Suppressor macrophage treated with lipopolysaccharide for 1 hour (primary cell): ENCODE measurements around the gene ARHGEF25.
"Not testable (repeated sequence)": the region's sequence is repeated elsewhere in the genome, so short reads cannot be mapped to it uniquely, and the experiment has no call there.

ENCODE experiments used
- DNase-seq, 3 donors: peaks; one replicate each; pipeline ENCODE4 v3.0.0-alpha.2; 2020 to 2022

ARHGEF25 gene

DNA sequence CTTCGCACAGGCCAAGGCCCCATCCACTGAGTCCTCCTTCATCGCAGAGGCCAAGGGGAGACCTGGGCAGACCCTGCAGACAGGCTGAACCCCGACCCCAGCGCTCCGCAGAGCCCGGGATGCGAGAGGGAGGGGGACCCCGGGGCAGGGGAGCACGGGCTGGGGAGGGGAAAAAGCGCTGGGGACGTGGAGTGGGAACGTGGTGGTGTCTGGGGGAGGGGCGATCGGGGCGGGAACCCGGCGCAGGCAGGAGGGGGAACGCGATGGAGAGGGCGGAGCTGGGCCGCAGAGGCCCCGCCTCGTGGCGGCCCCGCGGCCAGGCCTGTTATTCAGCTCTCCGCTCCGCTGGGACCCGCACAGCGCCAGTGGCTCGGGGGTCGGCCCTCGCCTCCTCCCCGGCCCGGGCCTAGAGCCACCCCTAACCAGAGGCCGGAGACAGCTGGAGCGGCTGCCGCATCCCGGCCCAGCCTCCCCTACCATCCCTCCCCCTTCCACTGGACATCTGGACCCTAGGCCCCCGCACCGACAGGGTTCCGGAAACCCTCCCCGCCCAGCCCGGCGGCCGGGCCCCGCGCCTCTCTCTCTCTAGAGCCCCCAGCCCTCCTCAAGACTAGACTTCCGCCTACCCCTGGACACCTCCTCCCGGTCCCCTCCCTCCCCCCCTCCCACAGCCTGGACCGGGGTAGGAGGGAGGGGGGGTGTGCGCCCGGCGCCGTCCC lies at the start of gene ARHGEF25:
TSS of gene ARHGEF25 (plus strand) at position 328 of the 719 bp plus-strand sequence. CDS start 460 bp downstream, outside the sequence.
- DNase-seq: peak in 1 of 3 donors; percentile 35

DNA sequence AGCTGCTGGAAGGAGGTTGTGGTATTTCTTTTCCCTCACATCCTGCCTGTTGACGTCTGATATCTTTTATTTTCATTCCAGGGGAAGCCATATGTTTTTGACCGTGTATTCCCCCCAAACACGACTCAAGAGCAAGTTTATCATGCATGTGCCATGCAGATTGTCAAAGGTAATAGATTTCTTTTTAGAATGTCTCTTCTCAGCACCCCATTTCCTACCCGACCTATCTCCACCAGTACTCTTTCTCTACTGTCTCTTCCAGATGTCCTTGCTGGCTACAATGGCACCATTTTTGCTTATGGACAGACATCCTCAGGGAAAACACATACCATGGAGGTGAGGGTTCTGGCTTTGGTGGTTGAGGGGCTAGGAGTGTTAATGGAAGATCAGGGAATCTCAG lies 47.9 kb upstream of the ARHGEF25 start:
- DNase-seq: no peak

DNA sequence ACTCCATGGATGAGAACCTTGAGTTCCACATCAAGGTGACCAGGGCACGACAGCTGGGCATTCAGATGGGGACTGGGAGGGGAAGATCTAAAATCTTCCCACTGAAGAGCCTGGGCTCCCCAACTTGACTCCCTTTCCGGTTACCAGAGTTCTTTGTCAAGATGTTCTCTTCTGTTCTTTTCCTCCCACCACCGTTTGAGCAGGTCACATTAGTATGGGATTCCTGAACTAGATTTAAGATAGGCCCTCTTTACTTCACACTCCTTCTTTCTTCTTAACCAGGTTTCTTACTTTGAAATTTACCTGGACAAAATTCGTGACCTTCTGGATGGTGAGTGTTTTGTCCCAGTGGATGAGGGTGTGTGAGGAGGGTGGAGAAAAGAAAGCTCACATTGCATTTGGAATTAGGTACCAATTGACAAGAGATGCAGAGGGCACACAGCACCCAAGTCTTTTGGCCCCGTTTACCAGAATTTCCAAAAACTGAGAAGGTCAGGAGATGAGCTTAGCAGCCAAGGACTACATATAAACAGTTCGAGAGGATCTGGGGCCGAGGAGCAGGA lies 47.0 kb upstream of the ARHGEF25 start:
- no peak for DNase-seq

DNA sequence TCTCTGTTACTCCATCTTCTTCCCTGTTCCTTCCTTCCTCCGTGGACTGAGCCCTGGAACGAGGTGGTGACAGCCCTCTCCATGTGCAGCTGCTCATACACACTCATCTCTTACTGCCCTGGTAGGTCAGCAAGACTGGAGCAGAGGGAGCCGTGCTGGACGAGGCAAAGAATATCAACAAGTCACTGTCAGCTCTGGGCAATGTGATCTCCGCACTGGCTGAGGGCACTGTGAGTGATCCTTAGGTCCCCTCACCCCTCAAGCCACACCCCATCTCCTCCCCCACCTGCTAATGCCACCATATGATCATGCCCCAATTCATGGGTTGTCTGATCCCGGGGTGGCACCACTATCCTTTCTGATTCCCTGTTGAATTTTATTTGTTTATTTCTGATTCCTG lies 42.4 kb upstream of the ARHGEF25 start:
- no peak for DNase-seq

DNA sequence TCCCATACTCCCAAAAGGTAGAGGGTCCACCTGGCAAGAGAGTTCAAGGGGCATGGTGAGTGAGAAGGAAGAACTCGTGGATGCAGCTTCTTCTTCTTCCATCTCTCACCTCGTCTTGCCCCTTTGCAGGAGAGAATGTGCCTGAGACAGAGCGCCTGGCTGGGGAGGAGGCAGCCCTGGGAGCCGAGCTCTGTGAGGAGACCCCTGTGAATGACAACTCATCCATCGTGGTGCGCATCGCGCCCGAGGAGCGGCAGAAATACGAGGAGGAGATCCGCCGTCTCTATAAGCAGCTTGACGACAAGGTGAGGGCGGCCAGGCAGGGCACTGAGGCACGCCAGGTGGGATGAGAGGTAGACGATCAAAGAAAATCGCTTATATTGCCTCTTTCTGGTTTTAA lies 41.4 kb upstream of the ARHGEF25 start:
- no peak for DNase-seq

DNA sequence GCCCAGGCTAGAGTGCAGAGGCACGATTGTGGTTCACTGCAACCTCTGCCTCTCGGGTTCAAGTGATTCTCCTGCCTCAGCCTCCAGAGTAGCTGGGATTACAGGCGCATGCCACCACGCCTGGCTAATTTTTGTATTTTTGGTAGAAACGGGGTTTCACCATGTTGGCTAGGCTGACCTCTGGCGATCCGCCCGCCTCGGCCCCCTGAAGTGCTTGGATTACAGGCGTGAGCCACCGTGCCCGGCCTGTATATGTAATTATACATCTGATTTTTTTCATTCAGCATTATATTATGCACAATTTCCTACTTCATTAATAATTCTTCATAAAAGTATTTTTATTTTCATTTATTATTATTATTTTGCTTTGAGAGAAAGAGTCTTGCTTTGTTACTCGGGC lies 40.8 kb upstream of the ARHGEF25 start:
- not testable (repeated sequence) for DNase-seq

DNA sequence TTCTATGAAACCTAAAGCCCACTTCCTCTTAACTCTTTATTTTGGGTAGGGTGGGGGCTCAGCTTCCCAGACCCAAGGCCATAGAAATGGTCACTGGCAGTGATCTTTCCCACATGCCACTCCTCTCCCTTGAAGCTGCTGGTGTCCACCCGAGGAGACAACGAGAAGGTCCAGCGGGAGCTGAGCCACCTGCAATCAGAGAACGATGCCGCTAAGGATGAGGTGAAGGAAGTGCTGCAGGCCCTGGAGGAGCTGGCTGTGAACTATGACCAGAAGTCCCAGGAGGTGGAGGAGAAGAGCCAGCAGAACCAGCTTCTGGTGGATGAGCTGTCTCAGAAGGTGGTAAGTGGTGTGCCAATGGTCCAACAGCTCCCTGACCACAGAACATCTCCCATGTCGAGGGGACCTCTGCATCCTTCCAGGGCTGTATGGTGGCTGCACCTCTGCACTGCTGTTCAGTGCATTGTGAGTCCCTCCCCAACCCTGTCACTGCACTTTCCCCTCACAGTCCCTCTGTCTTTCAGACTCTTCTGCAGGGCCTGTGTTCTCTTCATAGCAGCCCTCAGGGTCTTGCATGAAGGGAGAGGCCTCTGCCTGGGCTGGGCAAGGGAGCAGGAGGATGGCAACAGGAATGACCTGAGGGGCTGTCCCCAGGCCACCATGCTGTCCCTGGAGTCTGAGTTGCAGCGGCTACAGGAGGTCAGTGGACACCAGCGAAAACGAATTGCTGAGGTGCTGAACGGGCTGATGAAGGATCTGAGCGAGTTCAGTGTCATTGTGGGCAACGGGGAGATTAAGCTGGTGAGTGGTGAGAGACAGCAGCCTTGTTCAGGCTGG lies 39.1 kb upstream of the ARHGEF25 start:
- no peak for DNase-seq

DNA sequence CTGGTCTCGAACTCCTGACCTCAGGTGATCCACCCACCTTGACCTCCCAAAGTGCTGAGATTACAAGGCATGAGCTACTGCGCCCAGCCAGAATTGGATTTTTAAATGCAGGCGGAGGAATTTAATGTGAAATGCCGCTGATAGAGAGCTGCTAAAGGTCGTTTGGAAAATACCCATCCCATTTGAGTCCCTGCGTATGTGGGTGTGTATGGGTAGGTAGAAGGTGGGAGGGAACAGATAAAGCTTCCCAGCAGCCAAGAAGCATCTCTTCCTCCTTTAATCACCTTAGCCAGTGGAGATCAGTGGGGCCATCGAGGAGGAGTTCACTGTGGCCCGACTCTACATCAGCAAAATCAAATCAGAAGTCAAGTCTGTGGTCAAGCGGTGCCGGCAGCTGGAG lies 36.4 kb upstream of the ARHGEF25 start:
- DNase-seq: no peak

DNA sequence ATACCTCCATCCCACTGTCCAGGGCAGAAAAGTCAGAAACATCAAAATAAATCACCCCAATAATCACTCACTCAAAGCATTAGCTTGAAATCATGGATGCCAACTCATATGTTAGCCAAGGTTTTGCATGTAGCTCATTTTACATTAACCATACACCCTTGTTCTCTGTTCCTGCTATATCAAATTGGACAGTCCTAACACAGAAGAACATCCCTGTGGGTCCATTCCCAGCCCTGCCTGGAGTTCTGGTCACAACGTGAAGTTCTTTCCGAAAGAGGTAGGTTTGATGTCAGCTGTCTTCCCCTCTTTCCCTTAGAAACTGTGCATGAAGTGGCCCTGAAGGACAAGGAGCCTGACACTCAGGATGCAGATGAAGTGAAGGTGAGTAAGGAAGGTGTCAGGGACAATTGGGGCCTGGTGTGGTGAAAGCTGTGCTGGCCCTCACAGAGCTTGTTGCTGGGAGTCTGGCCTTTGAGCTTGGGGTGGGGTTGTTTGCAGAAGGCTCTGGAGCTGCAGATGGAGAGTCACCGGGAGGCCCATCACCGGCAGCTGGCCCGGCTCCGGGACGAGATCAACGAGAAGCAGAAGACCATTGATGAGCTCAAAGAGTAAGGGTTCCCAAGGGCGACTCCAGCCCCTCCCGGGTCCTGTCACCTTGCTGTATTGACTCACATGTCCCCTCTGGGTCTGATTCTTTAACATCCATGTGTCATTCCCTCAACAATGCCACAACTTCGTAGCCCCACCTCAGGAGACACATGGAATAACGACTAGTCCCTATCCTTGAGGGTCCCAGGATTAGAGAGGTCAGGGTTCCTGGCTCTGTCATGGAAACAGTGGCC lies 35.2 kb upstream of the ARHGEF25 start:
- no peak for DNase-seq

DNA sequence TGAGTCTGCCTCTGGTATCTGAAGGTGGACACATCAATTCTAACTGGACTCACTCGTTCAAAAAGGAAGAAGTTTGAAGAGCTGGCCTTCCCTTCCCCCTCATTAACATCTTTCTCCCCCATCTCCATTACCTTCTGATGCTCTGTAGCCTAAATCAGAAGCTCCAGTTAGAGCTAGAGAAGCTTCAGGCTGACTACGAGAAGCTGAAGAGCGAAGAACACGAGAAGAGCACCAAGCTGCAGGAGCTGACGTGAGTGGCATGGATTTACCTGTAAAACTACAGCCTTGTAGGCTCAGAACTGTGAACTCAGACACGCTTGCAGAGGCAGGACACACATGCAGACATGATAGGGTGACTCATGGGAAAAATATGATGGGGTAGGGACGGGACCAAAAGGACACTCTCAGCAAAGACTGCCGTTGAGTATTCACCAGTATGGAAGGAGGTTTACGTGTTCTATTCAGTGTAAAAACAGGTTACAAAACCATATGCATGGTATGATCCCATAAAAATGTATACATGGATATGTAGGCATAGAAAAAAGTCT lies 34.5 kb upstream of the ARHGEF25 start:
- no peak for DNase-seq

DNA sequence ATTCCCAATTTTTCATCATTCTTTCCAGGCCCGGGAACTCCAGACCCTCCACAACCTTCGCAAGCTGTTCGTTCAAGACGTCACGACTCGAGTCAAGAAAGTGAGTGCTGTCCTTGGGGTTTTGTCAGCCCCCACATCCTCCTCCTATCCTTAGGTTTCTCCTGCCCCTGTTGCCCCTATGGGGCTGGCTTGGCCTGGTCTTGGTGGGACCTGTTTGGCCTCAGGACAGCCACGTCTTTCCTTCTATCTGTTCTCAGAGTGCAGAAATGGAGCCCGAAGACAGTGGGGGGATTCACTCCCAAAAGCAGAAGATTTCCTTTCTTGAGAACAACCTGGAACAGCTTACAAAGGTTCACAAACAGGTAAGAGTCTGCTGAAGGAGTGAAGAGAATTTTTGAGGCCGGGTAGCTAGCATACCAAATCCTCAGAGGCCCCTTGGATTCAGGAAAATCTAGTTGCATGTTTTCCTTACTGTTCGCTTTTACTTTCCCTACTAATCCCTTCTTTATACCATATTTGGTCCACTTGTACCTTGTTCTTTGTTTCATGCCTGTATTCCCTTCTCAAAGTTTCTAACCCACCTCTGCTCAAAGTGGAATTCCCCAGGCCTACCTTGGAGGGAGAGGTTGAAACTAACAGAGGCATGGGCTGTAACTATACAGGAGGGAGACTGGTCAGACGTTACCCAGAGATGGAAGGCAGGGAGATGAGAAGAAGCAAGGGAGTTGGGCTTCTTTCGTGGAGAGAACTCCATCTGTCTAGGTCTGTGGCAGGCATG lies 33.1 kb upstream of the ARHGEF25 start:
- no peak for DNase-seq

DNA sequence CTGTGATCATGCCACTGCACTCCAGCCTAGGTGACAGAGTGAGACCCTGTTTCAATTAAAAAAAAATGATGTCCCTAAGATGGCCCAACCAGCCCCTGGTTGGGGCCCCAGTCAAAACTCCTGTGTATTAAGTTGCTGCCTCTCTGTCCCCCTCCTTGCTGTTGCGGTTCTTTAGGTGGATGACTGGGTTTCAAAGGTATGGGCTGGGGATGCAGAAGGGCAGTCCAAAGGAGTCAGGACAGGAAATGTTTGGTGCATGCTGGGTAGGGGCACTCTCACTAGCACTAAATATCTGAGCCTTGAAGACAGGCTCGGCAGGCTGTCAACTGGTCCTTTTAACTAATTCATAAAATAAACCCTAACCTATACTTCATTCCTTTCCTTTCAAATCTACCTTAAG lies 32.2 kb upstream of the ARHGEF25 start:
- no peak for DNase-seq

DNA sequence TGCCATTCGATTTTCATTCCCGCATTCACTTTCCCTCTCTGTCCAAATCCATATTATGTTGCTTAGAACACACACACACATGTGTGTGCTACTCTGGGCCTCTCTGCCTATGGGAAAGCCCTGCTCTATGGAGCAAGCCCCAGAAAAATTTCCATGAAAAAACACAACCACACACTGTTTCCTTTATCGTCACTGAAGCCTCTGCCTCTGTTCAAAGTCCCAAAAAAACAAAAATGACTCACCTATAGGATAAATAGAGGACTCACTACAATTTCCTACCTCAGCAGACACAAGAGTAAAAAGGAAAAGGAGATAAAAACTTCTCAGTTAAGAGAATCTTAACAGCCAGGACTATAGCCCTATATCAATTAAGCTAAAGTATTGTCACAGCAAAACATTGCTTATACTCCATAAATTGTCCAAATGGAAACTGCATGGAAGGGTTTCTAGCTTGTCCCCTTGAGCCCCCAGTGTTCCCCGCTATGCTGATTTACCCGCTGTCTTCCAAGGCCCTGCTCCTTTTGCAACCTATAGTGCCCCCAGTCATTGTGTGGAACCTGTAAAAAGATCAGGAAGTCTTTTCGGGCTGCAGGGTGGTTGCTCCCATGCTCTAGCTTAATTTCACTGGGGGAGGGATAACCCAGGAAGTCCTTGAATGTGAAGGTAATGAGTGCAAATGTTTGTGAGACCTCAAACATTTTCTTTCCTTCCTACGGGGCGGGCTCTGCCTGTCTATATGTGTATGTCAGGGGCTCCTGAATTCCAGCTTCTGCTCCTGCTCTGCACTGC lies 31.4 kb upstream of the ARHGEF25 start:
- DNase-seq: no peak

DNA sequence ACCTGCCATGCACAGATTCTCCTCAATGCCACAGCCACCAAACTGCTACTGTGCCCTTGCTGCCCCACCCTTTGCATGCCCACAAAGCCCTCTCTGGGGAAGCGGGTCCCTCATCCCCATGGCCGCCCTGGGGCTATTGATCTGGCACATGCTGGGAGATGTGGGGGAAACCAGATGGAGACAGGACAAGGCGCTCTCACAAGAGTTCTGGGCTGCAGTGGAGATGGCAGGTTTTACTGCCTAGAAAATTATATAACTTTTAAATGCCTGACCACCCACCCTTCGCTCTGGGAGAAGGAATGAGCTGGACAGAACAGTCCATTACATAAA lies 30.8 kb upstream of the ARHGEF25 start:
- DNase-seq: no peak

DNA sequence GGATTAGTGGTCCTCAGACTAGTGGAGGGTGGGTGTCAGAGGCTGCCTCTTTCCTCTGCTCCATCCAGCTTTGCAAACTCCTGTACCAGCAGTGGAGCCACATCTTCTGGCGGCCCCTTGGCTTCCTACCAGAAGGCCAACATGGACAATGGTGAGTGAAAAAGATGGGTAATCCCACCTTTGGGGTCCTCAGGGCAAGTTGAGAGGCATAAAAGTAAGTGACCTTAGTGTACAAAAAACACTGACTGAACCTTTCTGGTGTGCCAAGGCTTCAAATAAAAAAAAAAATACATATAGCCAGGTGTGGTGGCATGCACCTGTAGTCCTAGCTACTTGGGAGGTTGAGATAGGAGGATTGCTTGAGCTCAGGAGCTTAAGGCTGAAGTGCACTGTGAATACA lies 29.4 kb upstream of the ARHGEF25 start:
- no peak for DNase-seq

DNA sequence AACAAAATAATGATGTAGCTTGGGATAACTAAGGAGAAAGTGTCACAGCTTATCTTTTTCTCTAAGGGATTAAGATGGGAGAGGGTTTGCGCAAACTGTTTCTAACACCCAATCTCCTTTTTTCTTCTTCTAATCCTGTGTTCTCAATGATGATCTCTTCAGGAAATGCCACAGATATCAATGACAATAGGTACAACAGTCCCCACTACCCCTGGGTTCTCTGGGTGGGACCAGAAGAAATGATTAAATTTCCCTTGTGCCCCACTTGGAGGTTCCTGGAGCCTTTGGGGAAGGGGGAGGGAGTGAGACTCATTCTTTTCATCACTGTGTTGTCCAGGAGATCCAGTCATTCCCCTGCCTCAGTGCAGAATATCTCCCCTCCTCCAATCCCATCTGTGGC lies 28.8 kb upstream of the ARHGEF25 start:
- DNase-seq: no peak

DNA sequence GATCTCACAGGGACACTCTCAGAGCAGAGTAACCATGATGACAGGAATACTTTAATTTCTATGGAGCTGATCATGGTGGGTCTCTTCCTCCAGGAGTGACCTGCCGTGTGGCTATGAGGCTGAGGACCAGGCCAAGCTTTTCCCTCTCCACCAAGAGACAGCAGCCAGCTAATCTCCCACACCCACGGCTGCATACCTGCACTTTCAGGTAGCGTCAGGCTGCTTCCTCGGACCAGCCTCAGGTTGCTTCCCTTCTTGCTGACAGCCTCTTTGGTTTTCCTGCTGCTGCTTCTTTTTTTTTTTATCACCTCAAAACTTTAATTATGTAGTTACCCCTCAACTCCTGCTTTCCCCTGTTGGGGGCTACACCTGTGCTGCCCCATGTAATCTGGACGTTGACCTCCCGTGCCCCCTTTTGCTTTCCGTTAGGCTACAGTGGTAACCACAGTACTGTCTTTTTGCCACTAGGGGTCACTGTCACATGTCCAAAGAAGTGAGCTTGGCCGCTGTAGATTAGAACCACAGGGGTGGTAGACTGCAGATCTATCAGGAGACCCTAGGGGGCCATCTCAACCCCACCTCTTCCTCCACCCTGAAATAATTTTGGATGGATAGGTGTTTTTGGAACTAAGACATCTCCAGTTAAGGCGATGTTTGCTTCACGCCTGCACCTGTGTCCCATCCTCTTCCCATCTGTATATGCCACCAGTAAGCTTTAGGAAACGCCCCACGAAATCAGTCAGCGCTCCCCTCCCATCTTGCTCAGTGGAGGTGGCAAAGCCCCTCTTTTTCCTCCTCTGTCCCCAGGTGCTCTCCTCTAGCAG lies 28.0 kb upstream of the ARHGEF25 start:
- DNase-seq: peak; percentile 84 to 92 (median 86)

DNA sequence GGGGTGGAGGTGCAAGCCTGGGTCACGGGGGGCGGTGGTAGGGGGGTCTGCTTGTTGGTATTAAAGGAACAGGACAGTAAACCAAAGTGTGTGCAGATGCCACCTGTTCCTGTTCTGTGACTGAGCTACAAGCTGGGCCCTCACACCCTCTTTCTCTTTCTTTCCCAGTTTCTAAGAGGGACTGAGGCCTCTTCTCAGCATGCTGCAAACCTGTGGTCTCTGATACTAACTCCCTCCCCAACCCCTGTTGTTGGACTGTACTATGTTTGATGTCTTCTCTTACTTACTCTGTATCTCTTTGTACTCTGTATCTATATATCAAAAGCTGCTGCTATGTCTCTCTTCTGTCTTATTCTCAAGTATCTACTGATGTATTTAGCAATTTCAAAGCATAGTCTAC lies 27.2 kb upstream of the ARHGEF25 start:
- no peak for DNase-seq

DNA sequence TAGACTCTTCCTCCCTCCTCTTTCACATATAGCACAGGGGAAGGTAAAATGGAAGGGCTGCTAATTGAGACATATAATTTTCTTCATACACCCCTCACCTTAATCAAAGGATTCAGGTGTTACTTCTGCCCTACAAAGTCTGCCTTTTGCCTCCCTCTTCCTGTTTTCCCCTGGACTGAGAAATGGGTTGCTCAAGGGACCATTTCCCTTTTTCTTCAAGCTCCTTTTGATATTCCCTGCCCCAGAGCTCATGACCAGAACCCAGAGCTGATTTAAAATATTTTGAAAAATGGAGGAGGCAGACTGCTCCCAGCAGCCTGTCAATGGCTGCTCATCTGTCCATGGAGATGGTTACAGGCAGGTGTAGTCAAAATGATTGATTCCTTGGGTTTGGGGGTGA lies 26.5 kb upstream of the ARHGEF25 start:
- peak; percentile 61 to 70 (median 62) for DNase-seq

DNA sequence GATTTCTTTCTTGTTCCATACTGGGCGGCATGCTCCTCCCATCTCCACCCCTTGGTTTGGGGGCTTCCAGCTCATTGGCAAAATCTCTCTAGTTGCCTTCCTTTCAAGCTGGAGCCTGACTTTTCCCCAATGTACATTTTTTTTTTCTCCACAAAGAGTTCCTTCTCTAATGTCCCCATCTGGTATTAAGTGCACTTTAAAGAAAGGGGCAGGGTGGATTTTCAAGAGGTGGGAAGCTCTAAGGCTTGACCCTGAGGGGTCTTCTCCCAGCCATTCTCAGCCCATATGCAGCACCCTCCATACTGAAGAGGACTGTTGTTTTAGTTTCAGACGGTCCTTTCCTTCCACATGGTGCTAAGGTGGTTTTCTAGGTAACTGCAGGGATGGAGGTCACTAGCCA lies 26.1 kb upstream of the ARHGEF25 start:
- DNase-seq: no peak
